A673 (cell line): ENCODE measurements around the gene SYNJ2.

Experiments used
- CTCF ChIP-seq: fragments of 300-800, 200-600 bp; sonication (generic); conservative IDR thresholded peaks from 2 replicates; pipeline ENCODE4 v1.5.1; 2017; ENCODE audit warnings: low read depth, mild to moderate bottlenecking, antibody characterized with exemption, low read length, moderate library complexity, mixed read lengths
- EZH2 ChIP-seq: fragments of 200-600 bp; sonication (generic); IDR thresholded peaks from 2 replicates; pipeline ENCODE4 v1.6.1; 2017; ENCODE audit warnings: borderline replicate concordance, low read depth, mild to moderate bottlenecking, mixed read lengths, antibody characterized with exemption, low read length; ENCODE audit not compliant: poor library complexity, severe bottlenecking

- TF ChIP-seq CTCF: no peak
- no peak for TF ChIP-seq EZH2
Measured at GRCh38 chr6:157978021-157978783, 3.5 kb upstream of the SYNJ2 start.
